ENCODE data around the gene STX10. TPM values are rescaled to one million over a fixed set of nuclear protein-coding genes. Genes with fewer than 3 reads are reported as not detected.
A peak's percentile ranks its signal among the peaks of the same experiment; 100 is the strongest.

Gene STX10
- total RNA-seq, 1 donor from 2014 or later = 24.5 TPM

- H3K27ac ChIP-seq (ENCODE audit: low read depth, low read length) = no peak overlapping the region
- peak overlapping the region in 1 of 3 donors; percentile 14 for H3K4me3 ChIP-seq (ENCODE audit: low read length in 3 of 3)
- peak overlapping the region in 1 of 3 donors; percentile 45 for H3K9ac ChIP-seq (ENCODE audit: low read depth in 1 of 3, low read length in 3 of 3)
- H3K27me3 ChIP-seq (ENCODE audit: control insufficient read depth in 3 of 3, insufficient read depth in 3 of 3, low read length in 3 of 3) = no peaks in the 10 kb centered on the region
- H3K4me1 ChIP-seq (ENCODE audit: control insufficient read depth in 3 of 3, insufficient read depth in 3 of 3, low read length in 3 of 3) = peaks cover 23 to 45% (median 40%) of the 10 kb centered on the region in 3 donors
- H3K9me3 ChIP-seq (ENCODE audit: control insufficient read depth in 3 of 3, low read length in 3 of 3) = no peaks in the 10 kb centered on the region
- peaks cover 0 to 11% (median 3%) of the 10 kb centered on the region in 3 donors for H3K36me3 ChIP-seq (ENCODE audit: control insufficient read depth in 3 of 3, insufficient read depth in 3 of 3, low read length in 3 of 3)
Measured at GRCh38 chr19:13095934-13096927, 53.9 kb downstream of the STX10 start.

GRCh38 chr19:13095393-13095784 is 54.8 kb downstream of the STX10 start:
- no peaks in the 10 kb centered on the region for H3K27me3 ChIP-seq (ENCODE audit: control insufficient read depth in 3 of 3, insufficient read depth in 3 of 3, low read length in 3 of 3)
- no peaks in the 10 kb centered on the region for H3K9me3 ChIP-seq (ENCODE audit: control insufficient read depth in 3 of 3, low read length in 3 of 3)
- H3K4me1 ChIP-seq (ENCODE audit: control insufficient read depth in 3 of 3, insufficient read depth in 3 of 3, low read length in 3 of 3) = peaks cover 28 to 49% (median 46%) of the 10 kb centered on the region in 3 donors
- no peak overlapping the region for H3K4me3 ChIP-seq (ENCODE audit: low read length in 3 of 3)
- peak overlapping the region in 1 of 3 donors; percentile 16 for H3K9ac ChIP-seq (ENCODE audit: low read depth in 1 of 3, low read length in 3 of 3)
- no peak overlapping the region for H3K27ac ChIP-seq (ENCODE audit: low read depth, low read length)
- peaks cover 0 to 13% (median 5%) of the 10 kb centered on the region in 3 donors for H3K36me3 ChIP-seq (ENCODE audit: control insufficient read depth in 3 of 3, insufficient read depth in 3 of 3, low read length in 3 of 3)

GRCh38 chr19:13094771-13095392 is 55.3 kb downstream of the STX10 start:
- H3K27me3 ChIP-seq (ENCODE audit: control insufficient read depth in 3 of 3, insufficient read depth in 3 of 3, low read length in 3 of 3) = no peaks in the 10 kb centered on the region

GRCh38 chr19:13094106-13094504 is 56.1 kb downstream of the STX10 start:
- Histone ChIP-seq H3K27me3 (ENCODE audit: control insufficient read depth in 3 of 3, insufficient read depth in 3 of 3, low read length in 3 of 3) (no peaks in the 10 kb centered on the region), H3K27ac (ENCODE audit: low read depth, low read length) (peak overlapping the region; percentile 40), H3K4me1 (ENCODE audit: control insufficient read depth in 3 of 3, insufficient read depth in 3 of 3, low read length in 3 of 3) (peaks cover 34 to 55% (median 52%) of the 10 kb centered on the region in 3 donors), H3K9me3 (ENCODE audit: control insufficient read depth in 3 of 3, low read length in 3 of 3) (no peaks in the 10 kb centered on the region), H3K36me3 (ENCODE audit: control insufficient read depth in 3 of 3, insufficient read depth in 3 of 3, low read length in 3 of 3) (peaks cover 9 to 18% (median 17%) of the 10 kb centered on the region in 3 donors), H3K9ac (ENCODE audit: low read depth in 1 of 3, low read length in 3 of 3) (peak overlapping the region in 1 of 3 donors; percentile 45), H3K4me3 (ENCODE audit: low read length in 3 of 3) (no peak overlapping the region)

More at GRCh38 chr19:13094771-13095392, 55.3 kb downstream of the STX10 start:
- no peaks in the 10 kb centered on the region for H3K9me3 ChIP-seq (ENCODE audit: control insufficient read depth in 3 of 3, low read length in 3 of 3)
- H3K9ac ChIP-seq (ENCODE audit: low read depth in 1 of 3, low read length in 3 of 3) = peak overlapping the region in 1 of 3 donors; percentile 16
- peaks cover 33 to 50% (median 48%) of the 10 kb centered on the region in 3 donors for H3K4me1 ChIP-seq (ENCODE audit: control insufficient read depth in 3 of 3, insufficient read depth in 3 of 3, low read length in 3 of 3)
- H3K4me3 ChIP-seq (ENCODE audit: low read length in 3 of 3) = no peak overlapping the region
- H3K36me3 ChIP-seq (ENCODE audit: control insufficient read depth in 3 of 3, insufficient read depth in 3 of 3, low read length in 3 of 3) = peaks cover 2 to 13% (median 10%) of the 10 kb centered on the region in 3 donors
- H3K27ac ChIP-seq (ENCODE audit: low read depth, low read length) = no peak overlapping the region

Other genes starting within 250 kb of the STX10 start
- not detected for gene SYCE2, start 231.1 kb downstream of the STX10 start, total RNA-seq
- gene FARSA, start 216.7 kb downstream of the STX10 start, total RNA-seq = 49.1 TPM
- gene CALR, start 211.8 kb downstream of the STX10 start, total RNA-seq = 382 TPM
- 57.9 TPM for gene RAD23A, start 204.5 kb downstream of the STX10 start, total RNA-seq
- 21.4 TPM for gene GADD45GIP1, start 193.2 kb downstream of the STX10 start, total RNA-seq
- not detected for gene DAND5, start 180.8 kb downstream of the STX10 start, total RNA-seq
- gene NFIX, start 154.9 kb downstream of the STX10 start, total RNA-seq = 49.1 TPM
- gene LYL1, start 47.5 kb downstream of the STX10 start, total RNA-seq = 13.6 TPM
- 13.0 TPM for gene TRMT1, start 33.6 kb downstream of the STX10 start, total RNA-seq
- 10.4 TPM for gene NACC1, start 32.1 kb downstream of the STX10 start, total RNA-seq
- 23.5 TPM for gene IER2, start within 50 bp of the STX10 start, total RNA-seq

All from skeletal muscle tissue (tissue), 4 donors.